HEK293T (cell line): ENCODE results near the gene POLR3A.

Experiments
- BHLHE40 ChIP-seq: fragments of 450-650 bp; IDR thresholded peaks from 2 replicates; pipeline ENCODE4 v1.6.1; 2016; ENCODE audit warnings: mild to moderate bottlenecking, moderate library complexity, borderline replicate concordance
- ELF4 ChIP-seq: fragments of 450-650 bp; IDR thresholded peaks from 2 replicates; pipeline ENCODE4 v1.6.1; 2017; ENCODE audit warnings: antibody characterized with exemption
- FOXA1 ChIP-seq: fragments of 450-650 bp; IDR thresholded peaks from 2 replicates; pipeline ENCODE4 v1.6.1; 2016; ENCODE audit warnings: mild to moderate bottlenecking
- FOXM1 ChIP-seq: fragments of 450-650 bp; IDR thresholded peaks from 2 replicates; pipeline ENCODE4 v1.6.1; 2017; ENCODE audit warnings: mild to moderate bottlenecking, borderline replicate concordance
- HDGF ChIP-seq: fragments of 450-650 bp; IDR thresholded peaks from 2 replicates; pipeline ENCODE4 v1.6.1; 2017; ENCODE audit warnings: antibody characterized with exemption, borderline replicate concordance
- LEF1 ChIP-seq: fragments of 450-650 bp; IDR thresholded peaks from 2 replicates; pipeline ENCODE4 v1.6.1; 2017; ENCODE audit warnings: mild to moderate bottlenecking, borderline replicate concordance
- SP1 ChIP-seq: fragments of 450-650 bp; IDR thresholded peaks from 2 replicates; pipeline ENCODE4 v1.6.1; 2017
- SUZ12 ChIP-seq: fragments of 450-650 bp; IDR thresholded peaks from 2 replicates; pipeline ENCODE4 v1.6.1; 2016; ENCODE audit warnings: mild to moderate bottlenecking
- TARDBP ChIP-seq: fragments of 450-650 bp; IDR thresholded peaks from 2 replicates; pipeline ENCODE4 v1.6.1; 2016
- ZNF384 ChIP-seq: fragments of 450-650 bp; IDR thresholded peaks from 2 replicates; pipeline ENCODE4 v1.6.1; 2016

- no peak for TF ChIP-seq SP1
- no peak for TF ChIP-seq SUZ12
- TF ChIP-seq FOXM1, result no peak
- no peak for TF ChIP-seq ZNF384
- TF ChIP-seq HDGF, result no peak
- no peak for TF ChIP-seq ELF4
- TF ChIP-seq TARDBP, result no peak
- no peak for TF ChIP-seq FOXA1
- no peak for TF ChIP-seq LEF1
- TF ChIP-seq BHLHE40, result no peak
Measured at GRCh38 chr10:77977016-77977415, 52.3 kb downstream of the POLR3A start.
